Esophagus squamous epithelium (tissue), 4 donors: ENCODE data around the gene ADCY6.

ENCODE experiments used
- POLR2A ChIP-seq, 4 donors: fragments of 450-650 bp; IDR thresholded peaks; one replicate each; pipeline ENCODE4 v1.6.1; 2017; ENCODE audit warnings: antibody characterized with exemption in 4 of 4, mild to moderate bottlenecking in 4 of 4, moderate library complexity in 3 of 4
- TF ChIP-seq, protein P1 (sequence below), 6 experiments: fragments of 450-650 bp in 4 of 6; fragments of 200-600 bp in 2 of 6; sonication (generic) in 2 of 6; IDR thresholded peaks; one replicate each; pipeline ENCODE4 v1.5.1; 2016 to 2019; ENCODE audit warnings: antibody characterized with exemption in 6 of 6, mild to moderate bottlenecking in 4 of 6, moderate library complexity in 4 of 6

DNA sequence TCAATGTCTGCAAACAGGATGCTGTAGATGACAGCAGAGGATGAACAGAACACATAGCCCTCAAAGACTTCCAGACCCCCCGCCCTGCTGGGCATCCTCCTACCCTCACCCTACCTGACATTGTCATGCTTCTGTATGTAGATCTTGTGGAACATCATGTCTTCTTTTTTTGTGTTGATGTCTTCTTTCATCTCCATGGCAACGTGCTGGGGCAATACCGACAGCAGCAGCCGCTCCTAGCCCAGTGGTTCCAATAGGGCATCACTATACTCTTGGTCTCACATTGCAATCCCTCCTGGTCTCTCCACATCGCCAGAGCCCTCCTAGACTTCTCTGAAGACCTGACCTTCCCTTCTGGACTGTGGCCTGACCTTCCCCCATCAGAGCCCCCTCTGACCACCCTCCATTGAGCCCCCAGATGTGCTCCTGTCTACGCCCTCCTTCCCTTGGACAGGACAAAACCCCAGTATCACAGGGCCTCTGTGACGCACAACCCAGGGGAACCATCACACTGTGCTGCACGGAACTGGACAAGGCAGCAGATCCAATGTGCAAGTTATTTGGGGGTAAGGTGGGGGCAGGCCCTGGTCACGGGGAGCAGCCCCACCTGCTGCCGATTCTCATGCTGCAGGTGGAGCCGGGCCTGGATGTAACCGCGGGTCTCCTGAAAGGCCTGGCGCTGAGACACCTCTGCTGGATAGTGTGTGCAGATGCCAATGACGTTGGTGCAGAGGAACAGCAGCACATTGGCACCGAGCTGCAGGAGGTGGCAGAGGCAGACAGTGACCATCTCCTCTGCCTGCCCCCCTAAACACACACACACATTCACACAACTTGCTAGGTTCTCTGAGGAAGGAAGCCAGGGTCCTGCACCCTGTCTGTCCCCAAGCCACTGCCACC, 11.1 kb downstream of the ADCY6 start:
- TF ChIP-seq, protein P1, sequence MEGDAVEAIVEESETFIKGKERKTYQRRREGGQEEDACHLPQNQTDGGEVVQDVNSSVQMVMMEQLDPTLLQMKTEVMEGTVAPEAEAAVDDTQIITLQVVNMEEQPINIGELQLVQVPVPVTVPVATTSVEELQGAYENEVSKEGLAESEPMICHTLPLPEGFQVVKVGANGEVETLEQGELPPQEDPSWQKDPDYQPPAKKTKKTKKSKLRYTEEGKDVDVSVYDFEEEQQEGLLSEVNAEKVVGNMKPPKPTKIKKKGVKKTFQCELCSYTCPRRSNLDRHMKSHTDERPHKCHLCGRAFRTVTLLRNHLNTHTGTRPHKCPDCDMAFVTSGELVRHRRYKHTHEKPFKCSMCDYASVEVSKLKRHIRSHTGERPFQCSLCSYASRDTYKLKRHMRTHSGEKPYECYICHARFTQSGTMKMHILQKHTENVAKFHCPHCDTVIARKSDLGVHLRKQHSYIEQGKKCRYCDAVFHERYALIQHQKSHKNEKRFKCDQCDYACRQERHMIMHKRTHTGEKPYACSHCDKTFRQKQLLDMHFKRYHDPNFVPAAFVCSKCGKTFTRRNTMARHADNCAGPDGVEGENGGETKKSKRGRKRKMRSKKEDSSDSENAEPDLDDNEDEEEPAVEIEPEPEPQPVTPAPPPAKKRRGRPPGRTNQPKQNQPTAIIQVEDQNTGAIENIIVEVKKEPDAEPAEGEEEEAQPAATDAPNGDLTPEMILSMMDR (IDR thresholded peaks at IDR 0.05) = no peak
- TF ChIP-seq POLR2A (IDR thresholded peaks at IDR 0.05) = no peak
